ENCODE measurements around the gene CDK5RAP2. TPM values are rescaled to one million over a fixed set of nuclear protein-coding genes. Genes with fewer than 3 reads are reported as not detected.

Gene CDK5RAP2
- total RNA-seq, 1 experiment from 2014 or later: 50.0 TPM

DNA sequence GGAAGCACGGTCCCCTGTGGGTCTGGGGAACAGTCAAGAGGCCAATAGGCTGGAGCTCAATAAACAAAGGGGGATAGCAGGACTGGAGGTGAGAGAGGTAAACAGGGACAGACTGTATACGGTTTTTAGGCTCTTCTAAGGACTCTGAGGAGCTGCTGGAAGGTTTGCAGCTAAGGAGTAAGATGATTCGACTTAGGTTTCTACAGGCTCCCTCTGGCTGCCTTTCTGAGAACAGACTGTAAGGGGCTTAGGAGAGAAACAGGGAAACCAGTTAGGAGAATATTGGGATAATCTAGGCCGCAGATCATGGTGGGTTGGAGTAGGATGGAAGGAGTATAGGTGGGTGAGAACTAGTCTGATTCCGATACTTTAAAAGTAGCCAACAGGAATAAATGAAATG is 10.4 kb downstream of the CDK5RAP2 start:
- ChIA-PET CTCF (no interaction called here), POLR2A (no interaction called here)
- intact Hi-C loops (cut with micrococcal nuclease): no loop called here
- no peak overlapping the region for H3K27ac Mint-ChIP-seq (ENCODE audit: low read depth, unreplicated experiment)
- TF ChIP-seq, protein P1, sequence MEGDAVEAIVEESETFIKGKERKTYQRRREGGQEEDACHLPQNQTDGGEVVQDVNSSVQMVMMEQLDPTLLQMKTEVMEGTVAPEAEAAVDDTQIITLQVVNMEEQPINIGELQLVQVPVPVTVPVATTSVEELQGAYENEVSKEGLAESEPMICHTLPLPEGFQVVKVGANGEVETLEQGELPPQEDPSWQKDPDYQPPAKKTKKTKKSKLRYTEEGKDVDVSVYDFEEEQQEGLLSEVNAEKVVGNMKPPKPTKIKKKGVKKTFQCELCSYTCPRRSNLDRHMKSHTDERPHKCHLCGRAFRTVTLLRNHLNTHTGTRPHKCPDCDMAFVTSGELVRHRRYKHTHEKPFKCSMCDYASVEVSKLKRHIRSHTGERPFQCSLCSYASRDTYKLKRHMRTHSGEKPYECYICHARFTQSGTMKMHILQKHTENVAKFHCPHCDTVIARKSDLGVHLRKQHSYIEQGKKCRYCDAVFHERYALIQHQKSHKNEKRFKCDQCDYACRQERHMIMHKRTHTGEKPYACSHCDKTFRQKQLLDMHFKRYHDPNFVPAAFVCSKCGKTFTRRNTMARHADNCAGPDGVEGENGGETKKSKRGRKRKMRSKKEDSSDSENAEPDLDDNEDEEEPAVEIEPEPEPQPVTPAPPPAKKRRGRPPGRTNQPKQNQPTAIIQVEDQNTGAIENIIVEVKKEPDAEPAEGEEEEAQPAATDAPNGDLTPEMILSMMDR (IDR thresholded peaks at IDR 0.05; ENCODE audit: unreplicated experiment): no peak
- no peaks in the 10 kb centered on the region for H3K4me1 Mint-ChIP-seq (ENCODE audit: insufficient read depth, unreplicated experiment)
- H3K27me3 Mint-ChIP-seq (ENCODE audit: insufficient read depth, unreplicated experiment): no peaks in the 10 kb centered on the region
- no peak overlapping the region for H3K4me3 Mint-ChIP-seq (ENCODE audit: unreplicated experiment)
- no TSS peak for BruUV-seq (replicated peaks)
- H3K9me3 Mint-ChIP-seq (ENCODE audit: unreplicated experiment): no peaks in the 10 kb centered on the region
- DNase-seq (ENCODE audit: unreplicated experiment): no peak
- peaks cover 50% of the 10 kb centered on the region for H3K36me3 Mint-ChIP-seq (ENCODE audit: insufficient read depth, unreplicated experiment)

DNA sequence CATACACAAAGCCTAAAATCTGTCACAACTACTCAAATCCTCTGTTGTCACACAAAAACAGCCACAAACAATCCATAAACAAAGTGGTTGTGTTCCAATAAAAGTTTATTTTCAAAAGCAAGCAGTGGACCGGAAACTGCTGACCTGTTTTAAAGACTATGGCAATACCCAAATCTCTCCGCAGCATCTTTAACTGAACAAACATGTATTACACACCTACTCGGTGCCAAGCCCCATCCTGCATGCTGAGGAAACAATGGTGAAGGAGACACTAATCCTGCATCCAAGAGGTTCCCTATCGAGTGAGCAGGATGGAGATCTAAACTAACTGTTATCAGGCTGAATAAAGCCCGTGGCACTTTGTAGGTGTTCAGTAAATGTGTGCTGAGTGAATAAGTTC is 11.2 kb downstream of the CDK5RAP2 start:
- POLR2A ChIA-PET: no interaction called here
- Mint-ChIP-seq H3K36me3 (ENCODE audit: insufficient read depth, unreplicated experiment) (peaks cover 57% of the 10 kb centered on the region), H3K9me3 (ENCODE audit: unreplicated experiment) (no peaks in the 10 kb centered on the region), H3K27ac (ENCODE audit: low read depth, unreplicated experiment) (no peak overlapping the region), H3K4me3 (ENCODE audit: unreplicated experiment) (no peak overlapping the region), H3K27me3 (ENCODE audit: insufficient read depth, unreplicated experiment) (no peaks in the 10 kb centered on the region), H3K4me1 (ENCODE audit: insufficient read depth, unreplicated experiment) (no peaks in the 10 kb centered on the region)
- CTCF ChIA-PET: interaction anchor here (0.6 kb wide), 1 partner anchor 211 kb away, joined by 3 read pairs; no protein-coding TSS in a partner anchor
- intact Hi-C loops (cut with micrococcal nuclease): no loop called here
- TF ChIP-seq, protein P1 (IDR thresholded peaks at IDR 0.05; ENCODE audit: unreplicated experiment): no peak
- no TSS peak for BruUV-seq (replicated peaks)
- no peak for DNase-seq (ENCODE audit: unreplicated experiment)

DNA sequence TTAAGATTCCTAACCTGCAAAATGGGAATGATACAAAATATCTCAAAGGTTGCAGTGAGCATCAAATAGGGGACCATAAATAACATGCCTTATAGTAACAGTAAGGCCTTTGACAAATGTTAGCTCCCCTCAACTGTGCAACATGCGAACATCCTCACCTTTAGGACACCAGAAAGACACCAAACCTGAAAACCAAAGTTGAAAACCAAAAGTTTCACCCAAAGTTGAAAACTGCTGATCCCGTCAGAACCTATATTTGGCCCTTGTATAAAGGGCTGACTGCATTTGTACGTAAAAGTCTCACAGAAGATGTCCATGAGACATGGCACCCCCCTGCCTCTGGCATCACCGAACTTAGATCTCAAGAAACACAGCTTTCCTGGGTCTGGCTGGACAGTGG is 12.1 kb downstream of the CDK5RAP2 start:
- BruUV-seq (replicated peaks): no TSS peak
- intact Hi-C loops (cut with micrococcal nuclease): no loop called here
- H3K4me3 Mint-ChIP-seq (ENCODE audit: unreplicated experiment): no peak overlapping the region
- peaks cover 5% of the 10 kb centered on the region for H3K4me1 Mint-ChIP-seq (ENCODE audit: insufficient read depth, unreplicated experiment)
- peaks cover 57% of the 10 kb centered on the region for H3K36me3 Mint-ChIP-seq (ENCODE audit: insufficient read depth, unreplicated experiment)
- no peaks in the 10 kb centered on the region for H3K27me3 Mint-ChIP-seq (ENCODE audit: insufficient read depth, unreplicated experiment)
- no peak overlapping the region for H3K27ac Mint-ChIP-seq (ENCODE audit: low read depth, unreplicated experiment)
- DNase-seq (ENCODE audit: unreplicated experiment): no peak
- TF ChIP-seq, protein P1 (IDR thresholded peaks at IDR 0.05; ENCODE audit: unreplicated experiment): no peak
- ChIA-PET CTCF (no interaction called here), POLR2A (no interaction called here)
- no peaks in the 10 kb centered on the region for H3K9me3 Mint-ChIP-seq (ENCODE audit: unreplicated experiment)

GRCh38 chr9:120567081-120567480 is 12.9 kb downstream of the CDK5RAP2 start:
- H3K4me1 Mint-ChIP-seq (ENCODE audit: insufficient read depth, unreplicated experiment): peaks cover 8% of the 10 kb centered on the region
- no peaks in the 10 kb centered on the region for H3K9me3 Mint-ChIP-seq (ENCODE audit: unreplicated experiment)
- no peak overlapping the region for H3K27ac Mint-ChIP-seq (ENCODE audit: low read depth, unreplicated experiment)
- POLR2A ChIA-PET: no interaction called here
- TF ChIP-seq, protein P1 (IDR thresholded peaks at IDR 0.05; ENCODE audit: unreplicated experiment): no peak
- CTCF ChIA-PET: no interaction called here
- no peak for DNase-seq (ENCODE audit: unreplicated experiment)
- H3K4me3 Mint-ChIP-seq (ENCODE audit: unreplicated experiment): no peak overlapping the region
- H3K27me3 Mint-ChIP-seq (ENCODE audit: insufficient read depth, unreplicated experiment): no peaks in the 10 kb centered on the region
- intact Hi-C loops (cut with micrococcal nuclease): no loop called here
- BruUV-seq (replicated peaks): no TSS peak
- H3K36me3 Mint-ChIP-seq (ENCODE audit: insufficient read depth, unreplicated experiment): peaks cover 57% of the 10 kb centered on the region
